Measurements from ENCODE around the gene PLXNC1.

The PLXNC1 gene

GRCh38 chr12:94157981-94158411 lies 9.6 kb downstream of the PLXNC1 start:
- no peak for DNase-seq (ENCODE audit: low spot score)

DNA sequence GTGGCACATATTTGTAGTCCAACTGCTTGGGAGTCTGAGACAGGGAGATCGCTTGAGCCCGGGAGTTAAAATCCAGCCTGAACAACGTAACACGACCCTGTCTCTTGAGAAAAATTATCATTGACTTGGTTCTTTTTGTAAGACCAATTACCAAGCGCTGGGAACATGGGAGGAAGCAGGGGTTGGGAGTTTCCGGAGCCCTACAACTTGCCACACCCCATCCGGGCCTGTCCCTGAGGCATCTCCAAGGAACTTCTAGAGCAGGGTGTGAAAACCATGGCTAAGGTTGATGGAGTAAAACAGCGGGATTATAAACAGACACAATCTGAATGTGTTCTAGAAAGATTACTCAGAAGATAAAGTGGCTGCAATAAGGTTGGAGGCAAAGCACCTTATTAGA lies 10.3 kb downstream of the PLXNC1 start:
- no peak for DNase-seq (ENCODE audit: low spot score)

GRCh38 chr12:94162108-94162507 lies 13.7 kb downstream of the PLXNC1 start:
- DNase-seq (ENCODE audit: low spot score) = no peak

- no peak for DNase-seq (ENCODE audit: low spot score)
These were observed 15.5 kb downstream of the PLXNC1 start for GRCh38 chr12:94163850-94164249.

DNA sequence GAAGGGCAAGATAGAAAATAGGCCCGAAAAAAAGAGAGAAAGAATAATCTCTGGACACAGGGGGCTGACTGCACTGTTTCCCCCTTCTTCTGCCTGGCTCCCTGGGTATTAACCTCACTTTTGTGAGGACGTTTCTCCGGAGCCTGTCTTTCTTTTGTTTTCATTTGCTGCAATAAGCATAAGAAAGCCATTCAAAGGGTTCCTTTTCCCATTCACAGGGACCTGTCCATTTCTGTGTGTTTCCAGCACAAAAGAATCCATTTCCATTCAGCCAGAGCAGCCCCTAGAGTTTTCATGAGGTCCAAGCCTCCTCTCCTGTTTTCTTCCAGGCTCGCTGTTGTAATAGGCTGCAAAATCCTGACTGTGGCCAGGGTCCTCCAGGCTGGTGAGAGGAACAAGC lies 16.8 kb downstream of the PLXNC1 start:
- no peak for DNase-seq (ENCODE audit: low spot score)

DNA sequence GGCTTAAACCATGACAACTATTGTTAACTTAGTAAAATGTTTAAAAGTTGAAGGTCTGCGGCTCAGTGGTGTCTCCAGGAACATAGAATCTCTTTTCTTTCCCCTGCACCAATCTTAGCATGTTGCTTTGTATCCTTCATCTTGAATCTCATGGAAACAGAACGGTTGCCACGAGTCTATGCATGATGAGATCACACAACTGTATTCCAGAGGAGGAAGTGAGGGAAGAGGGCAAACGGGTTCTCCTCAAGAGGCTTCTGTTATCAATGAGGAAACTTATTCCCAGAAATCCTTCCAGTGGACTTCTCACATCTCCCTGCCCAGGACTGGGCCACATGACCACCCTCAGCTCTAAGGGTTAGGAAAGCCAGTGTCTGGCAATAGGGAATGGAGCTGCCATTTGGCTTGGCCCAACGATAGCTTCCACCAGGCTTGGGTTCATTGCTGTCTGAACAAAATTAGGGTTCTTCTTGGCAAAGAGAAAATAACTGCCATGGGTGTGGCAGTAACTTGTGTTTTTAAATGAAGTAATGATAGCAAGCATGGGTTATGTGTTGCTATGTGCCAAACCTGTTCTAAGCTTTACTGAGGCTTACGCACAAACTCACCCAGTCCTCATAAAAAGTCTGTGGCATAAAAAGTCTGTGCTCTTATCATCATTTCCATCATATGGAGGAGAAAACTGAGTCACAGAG lies 17.4 kb downstream of the PLXNC1 start:
- DNase-seq (ENCODE audit: low spot score) = no peak

DNA sequence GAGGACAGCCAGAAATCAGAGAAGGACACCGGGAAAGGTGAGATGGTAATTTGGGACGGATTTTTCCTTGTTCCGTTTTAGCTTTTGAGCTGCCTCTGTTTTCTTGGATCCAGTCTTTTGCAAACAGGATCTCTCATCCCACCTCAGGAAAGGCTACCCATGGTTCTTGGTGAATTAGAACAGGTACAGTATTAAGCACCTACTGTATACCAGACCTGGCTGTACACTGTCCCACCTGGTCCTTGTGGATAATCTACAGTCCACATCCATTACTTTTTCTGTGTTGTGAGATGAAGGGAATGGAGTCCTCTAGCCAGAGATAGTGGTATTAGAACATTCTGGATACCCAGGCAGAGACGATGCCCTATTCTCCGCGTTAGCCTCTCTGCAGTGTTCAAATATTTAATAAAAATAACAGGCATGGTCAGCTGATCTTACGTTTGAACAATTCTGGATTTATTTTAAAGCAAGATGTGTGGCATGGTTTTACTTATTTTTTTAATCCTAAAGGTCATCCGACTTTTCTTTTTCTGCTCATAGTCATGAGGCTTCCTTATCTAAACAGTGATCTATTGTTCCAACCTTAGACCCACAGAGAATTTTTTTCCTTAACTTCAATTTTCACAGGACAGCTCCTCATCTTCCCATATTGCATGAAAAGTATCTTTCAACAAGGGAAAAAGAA lies 18.8 kb downstream of the PLXNC1 start:
- DNase-seq (ENCODE audit: low spot score) = no peak

GRCh38 chr12:94167756-94168416 lies 19.5 kb downstream of the PLXNC1 start:
- no peak for DNase-seq (ENCODE audit: low spot score)

- DNase-seq (ENCODE audit: low spot score) = no peak
These were observed 21.1 kb downstream of the PLXNC1 start for GRCh38 chr12:94169495-94169894.

DNA sequence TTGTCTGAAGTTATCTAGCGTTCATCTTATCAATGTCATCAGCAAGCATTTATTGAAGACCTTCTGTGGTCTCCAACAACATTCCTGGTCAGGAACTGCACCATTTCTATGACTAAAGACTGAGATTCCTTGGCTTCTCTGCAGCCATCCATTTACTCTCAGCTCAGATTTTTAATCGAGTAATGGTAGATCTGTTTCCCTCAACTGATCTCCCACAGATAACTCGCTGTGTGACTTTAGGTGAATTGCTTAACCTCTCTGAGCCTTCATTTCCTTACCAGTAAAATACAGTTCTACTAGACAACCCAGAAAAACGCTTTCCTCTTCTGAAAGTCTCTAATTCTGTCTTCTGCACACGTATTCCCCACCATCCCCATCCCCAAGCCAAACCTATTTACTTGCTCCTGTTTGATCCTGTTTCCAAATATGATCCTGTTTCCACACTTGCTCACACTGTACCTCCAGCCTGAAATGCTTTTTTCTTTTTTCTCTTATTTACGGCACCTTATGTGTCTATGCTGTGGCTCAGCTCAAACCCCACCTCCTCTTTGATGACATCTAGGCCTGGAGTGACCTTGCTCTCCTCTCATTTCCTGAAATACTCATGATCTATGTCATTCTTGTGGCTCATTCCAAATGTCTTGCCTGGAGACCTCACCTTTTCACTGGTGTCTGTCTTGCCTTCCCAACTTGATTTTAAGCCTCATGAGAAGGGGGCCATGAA lies 21.8 kb downstream of the PLXNC1 start:
- no peak for DNase-seq (ENCODE audit: low spot score)

- no peak for DNase-seq (ENCODE audit: low spot score)
These were observed 22.6 kb downstream of the PLXNC1 start for GRCh38 chr12:94170690-94171594.

GRCh38 chr12:94171595-94171930 lies 23.2 kb downstream of the PLXNC1 start:
- DNase-seq (ENCODE audit: low spot score) = no peak

DNA sequence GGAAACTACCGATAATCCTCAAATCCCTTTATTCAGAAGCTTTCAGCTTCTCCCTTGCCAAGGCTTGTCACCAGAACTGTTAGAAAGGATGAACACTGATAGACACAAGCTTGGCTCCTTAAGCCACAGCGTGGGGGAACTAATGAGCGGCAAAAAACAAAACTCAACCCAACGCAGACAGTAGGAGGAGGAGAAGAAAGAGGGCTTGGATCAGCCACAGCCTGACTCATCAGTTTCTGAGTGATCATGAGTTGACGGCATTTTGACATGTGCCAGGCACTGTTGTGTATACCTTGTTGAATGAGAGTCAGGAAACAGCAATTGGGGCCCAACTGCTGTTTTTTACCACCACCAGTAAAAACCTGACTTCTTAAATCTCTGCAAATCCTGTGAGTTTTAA lies 23.7 kb downstream of the PLXNC1 start:
- DNase-seq (ENCODE audit: low spot score) = no peak

DNA sequence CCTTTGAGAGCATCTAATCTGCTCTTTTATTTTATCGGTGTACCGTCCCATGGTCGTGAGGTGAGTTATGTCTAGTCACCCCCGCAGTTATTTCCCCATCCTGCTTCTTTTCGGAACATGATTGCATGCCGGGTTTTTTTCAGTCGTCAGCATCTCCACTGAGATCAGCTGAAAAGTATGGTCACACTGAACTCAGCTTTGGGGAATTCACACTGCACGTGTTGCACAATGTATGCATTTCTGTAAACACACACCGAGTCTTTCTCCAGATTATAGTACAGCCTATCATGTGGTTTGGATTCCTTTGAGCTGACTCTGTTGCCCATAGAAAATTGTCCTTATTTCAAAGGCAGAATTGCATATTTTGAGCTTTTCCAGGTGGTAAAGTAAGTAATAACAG lies 24.6 kb downstream of the PLXNC1 start:
- DNase-seq (ENCODE audit: low spot score) = no peak

- DNase-seq (ENCODE audit: low spot score) = no peak
These were observed 25.4 kb downstream of the PLXNC1 start for GRCh38 chr12:94173660-94174265.

- DNase-seq (ENCODE audit: low spot score) = no peak
These were observed 26.2 kb downstream of the PLXNC1 start for GRCh38 chr12:94174576-94174975.

DNA sequence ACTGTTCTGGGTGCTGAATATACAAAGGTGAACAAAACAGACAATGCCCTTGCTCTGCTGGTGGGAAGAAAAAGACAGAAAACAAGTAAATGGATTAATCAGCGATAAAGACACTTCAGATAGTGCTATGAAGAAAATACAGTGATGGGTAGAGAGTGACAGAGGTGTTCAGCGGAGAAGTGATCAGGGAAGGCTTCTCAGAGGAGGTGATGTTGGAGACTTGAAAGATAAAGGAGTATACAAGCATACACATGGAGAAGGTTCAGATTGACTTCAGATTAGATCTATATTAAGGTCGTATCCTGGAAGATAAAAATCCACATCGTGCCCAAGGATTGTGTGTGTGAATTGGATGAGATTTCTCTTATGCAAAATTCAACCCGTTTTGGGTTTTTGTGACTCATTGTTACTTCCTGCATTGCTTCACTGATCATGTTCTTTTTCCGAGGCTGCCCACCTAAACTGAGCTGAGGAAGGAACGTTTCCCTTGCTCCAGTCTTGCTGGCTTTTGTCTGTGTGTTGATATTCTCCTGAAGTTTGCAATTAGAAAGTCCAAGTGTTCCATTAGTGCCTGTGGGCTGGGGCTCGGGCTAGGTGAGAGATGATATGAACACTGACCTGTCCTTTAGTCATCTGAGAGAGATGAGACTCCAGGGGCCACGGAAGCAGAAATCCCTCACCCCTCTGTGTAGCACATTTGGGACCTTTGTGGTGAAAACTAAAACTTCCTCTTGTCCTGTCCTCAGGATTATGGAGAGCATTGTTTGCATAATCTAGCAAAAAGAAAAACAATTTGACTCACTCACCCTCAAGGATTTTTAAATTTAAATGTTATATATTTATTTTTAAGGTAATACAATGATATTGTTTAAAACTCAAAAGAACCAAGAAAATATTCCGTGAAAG lies 27.6 kb downstream of the PLXNC1 start:
- no peak for DNase-seq (ENCODE audit: low spot score)

GRCh38 chr12:94178054-94178453 lies 29.7 kb downstream of the PLXNC1 start:
- no peak for DNase-seq (ENCODE audit: low spot score)

DNA sequence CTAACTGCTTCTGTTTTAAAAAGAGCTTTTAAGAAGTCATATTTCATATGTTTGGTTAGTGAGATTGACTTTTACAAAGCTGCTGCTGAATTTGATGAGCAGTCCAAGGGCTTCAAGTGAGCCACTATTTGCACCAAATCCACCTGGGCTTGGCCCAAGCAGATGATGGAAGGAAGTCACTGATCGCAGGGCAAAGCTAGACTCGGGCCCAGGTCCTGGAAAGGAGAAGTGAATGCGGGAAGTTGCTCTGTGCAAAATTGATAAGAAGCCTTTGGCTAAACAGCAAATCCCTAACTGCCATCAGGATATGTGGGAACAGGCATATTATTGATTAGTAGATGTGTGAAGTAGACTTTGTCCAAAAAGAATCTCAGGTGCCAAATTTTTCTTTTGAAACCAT lies 30.5 kb downstream of the PLXNC1 start:
- DNase-seq (ENCODE audit: low spot score) = no peak

DNA sequence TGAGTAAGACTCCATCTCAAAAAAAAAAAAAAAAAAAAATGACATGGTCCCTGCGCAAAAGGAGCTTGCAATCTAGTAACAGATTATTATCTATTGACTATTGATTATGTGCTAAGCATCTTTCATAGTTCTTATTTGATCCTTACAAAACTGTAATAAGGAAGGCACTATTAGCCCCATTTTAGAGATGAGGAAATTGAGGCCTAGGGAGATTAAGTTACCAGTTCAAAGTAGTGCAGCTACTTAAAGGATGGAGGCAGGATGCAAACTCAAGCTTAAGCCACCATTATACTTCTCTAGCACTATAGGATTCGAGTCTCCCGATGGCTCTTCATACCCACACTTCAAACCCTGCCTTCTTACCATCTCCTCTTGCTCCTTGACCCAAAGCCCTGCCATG lies 31.3 kb downstream of the PLXNC1 start:
- no peak for DNase-seq (ENCODE audit: low spot score)

Data from germinal center (tissue), 1 donor.